ENCODE data around the gene JARID2. TPM values are rescaled to one million over a fixed set of nuclear protein-coding genes. Genes with fewer than 3 reads are reported as not detected.

Gene JARID2
- total RNA-seq, 1 experiment from 2014 or later, result 6.0 TPM

DNA sequence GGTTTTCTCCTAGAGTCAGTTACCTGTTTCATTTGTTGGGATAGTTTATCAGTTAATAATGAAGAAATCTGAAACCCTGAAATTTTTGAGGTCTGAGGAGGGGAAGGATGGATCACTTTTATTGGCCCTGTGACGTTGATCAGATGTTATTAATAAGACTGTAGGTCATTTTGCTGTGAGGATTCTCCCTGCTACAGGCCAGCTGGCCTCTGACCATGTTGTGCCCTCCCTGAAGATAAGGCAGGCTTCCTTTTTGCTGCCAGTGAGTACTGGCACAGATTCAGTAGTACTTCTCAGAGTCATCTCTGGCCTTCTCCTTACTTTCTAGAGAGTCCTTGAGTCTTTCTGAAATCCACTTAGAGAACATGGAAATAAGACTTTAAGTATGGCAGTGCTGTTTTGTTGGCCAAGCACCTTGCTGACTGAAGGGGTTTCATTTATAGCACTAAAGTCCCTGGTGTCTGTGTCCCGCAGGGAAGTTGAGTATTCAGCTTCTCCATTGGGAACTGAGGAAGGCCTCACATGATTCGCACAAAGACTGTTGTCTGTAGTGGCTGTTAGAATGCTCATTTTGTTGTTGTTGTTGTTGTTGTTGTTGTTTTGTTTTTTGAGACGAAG is 214.3 kb downstream of the JARID2 start:
- in situ Hi-C loops (cut with HindIII; ENCODE audit: low pct_unique_long_range_greater_than_20kb, low sequenced_read_pairs), result no loop called here
- H3K36me3 ChIP-seq (ENCODE audit: control insufficient read depth, insufficient read depth, low read length), result no peaks in the 10 kb centered on the region
- no peaks in the 10 kb centered on the region for H3K9me3 ChIP-seq (ENCODE audit: control insufficient read depth, insufficient read depth, low read depth, low read length)
- POLR2A ChIA-PET, result no interaction called here
- intact Hi-C loops (cut with micrococcal nuclease; ENCODE audit: unreplicated experiment), result no loop called here
- TF ChIP-seq, protein P1, sequence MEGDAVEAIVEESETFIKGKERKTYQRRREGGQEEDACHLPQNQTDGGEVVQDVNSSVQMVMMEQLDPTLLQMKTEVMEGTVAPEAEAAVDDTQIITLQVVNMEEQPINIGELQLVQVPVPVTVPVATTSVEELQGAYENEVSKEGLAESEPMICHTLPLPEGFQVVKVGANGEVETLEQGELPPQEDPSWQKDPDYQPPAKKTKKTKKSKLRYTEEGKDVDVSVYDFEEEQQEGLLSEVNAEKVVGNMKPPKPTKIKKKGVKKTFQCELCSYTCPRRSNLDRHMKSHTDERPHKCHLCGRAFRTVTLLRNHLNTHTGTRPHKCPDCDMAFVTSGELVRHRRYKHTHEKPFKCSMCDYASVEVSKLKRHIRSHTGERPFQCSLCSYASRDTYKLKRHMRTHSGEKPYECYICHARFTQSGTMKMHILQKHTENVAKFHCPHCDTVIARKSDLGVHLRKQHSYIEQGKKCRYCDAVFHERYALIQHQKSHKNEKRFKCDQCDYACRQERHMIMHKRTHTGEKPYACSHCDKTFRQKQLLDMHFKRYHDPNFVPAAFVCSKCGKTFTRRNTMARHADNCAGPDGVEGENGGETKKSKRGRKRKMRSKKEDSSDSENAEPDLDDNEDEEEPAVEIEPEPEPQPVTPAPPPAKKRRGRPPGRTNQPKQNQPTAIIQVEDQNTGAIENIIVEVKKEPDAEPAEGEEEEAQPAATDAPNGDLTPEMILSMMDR (IDR thresholded peaks at IDR 0.05), result no peak
- TF ChIP-seq SIN3A (IDR thresholded peaks at IDR 0.05; ENCODE audit: borderline replicate concordance, insufficient read depth, low read depth, low read length) (no peak), TCF7L2 (IDR thresholded peaks at IDR 0.05; ENCODE audit: low read depth, low read length) (no peak), POLR2AphosphoS5 (IDR thresholded peaks at IDR 0.05; ENCODE audit: low read depth, low read length) (no peak)
- TF ChIP-seq, protein P2, sequence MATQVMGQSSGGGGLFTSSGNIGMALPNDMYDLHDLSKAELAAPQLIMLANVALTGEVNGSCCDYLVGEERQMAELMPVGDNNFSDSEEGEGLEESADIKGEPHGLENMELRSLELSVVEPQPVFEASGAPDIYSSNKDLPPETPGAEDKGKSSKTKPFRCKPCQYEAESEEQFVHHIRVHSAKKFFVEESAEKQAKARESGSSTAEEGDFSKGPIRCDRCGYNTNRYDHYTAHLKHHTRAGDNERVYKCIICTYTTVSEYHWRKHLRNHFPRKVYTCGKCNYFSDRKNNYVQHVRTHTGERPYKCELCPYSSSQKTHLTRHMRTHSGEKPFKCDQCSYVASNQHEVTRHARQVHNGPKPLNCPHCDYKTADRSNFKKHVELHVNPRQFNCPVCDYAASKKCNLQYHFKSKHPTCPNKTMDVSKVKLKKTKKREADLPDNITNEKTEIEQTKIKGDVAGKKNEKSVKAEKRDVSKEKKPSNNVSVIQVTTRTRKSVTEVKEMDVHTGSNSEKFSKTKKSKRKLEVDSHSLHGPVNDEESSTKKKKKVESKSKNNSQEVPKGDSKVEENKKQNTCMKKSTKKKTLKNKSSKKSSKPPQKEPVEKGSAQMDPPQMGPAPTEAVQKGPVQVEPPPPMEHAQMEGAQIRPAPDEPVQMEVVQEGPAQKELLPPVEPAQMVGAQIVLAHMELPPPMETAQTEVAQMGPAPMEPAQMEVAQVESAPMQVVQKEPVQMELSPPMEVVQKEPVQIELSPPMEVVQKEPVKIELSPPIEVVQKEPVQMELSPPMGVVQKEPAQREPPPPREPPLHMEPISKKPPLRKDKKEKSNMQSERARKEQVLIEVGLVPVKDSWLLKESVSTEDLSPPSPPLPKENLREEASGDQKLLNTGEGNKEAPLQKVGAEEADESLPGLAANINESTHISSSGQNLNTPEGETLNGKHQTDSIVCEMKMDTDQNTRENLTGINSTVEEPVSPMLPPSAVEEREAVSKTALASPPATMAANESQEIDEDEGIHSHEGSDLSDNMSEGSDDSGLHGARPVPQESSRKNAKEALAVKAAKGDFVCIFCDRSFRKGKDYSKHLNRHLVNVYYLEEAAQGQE (IDR thresholded peaks at IDR 0.05; ENCODE audit: insufficient read depth in 1 of 2, low read depth in 2 of 2, low read length in 1 of 2), result no peak
- no peaks in the 10 kb centered on the region for H3K27me3 ChIP-seq (ENCODE audit: control insufficient read depth, insufficient read depth, low read length)
- CTCF ChIA-PET, result no interaction called here
- ATAC-seq, result no peak
- no peak overlapping the region for H3K4me3 ChIP-seq (ENCODE audit: low read depth in 2 of 2, low read length in 2 of 2)
- no peak overlapping the region for H3K27ac ChIP-seq (ENCODE audit: low read length)
- H3K4me1 ChIP-seq (ENCODE audit: control insufficient read depth, insufficient read depth, low read length), result no peaks in the 10 kb centered on the region
- DNase-seq (ENCODE audit: low read depth, low spot score), result no peak
- BruUV-seq (replicated peaks), result no TSS peak

DNA sequence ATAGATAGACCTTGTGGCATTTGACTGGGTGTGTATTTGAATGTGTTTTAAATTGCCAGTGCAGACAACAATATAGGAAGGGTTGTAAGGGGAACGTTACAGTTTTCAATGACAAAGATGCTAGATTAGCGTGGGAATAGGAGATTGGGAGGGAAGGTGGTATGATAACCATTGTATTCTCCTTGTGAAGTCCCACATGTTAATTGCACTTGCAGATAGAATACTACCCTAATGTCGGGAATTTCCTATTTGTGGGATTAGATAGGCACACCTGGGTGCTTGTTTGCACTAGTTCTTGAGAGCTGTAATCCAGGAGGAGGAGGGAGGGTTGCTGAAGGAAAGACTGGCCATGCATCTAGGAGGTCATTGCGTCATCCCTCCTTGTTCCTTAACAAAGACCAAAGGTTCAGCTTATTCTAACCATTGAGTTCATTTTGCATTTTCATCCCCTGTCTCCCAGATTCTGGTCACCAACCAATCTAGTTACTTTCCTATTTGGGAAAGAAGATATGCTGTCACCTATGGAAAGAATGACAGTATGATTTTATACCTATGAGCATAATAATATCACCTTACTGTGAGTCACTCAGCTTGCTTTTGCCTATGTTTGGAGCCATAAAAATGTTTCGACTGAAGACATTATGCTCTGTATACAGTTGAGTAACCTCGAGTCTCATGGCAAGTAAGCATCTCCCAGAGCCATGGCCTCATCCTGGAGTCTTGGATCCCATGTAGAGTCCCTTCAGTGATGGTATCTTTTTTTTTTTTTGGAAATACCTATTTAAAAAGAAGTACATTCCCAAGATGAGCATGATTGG is 215.5 kb downstream of the JARID2 start:
- TF ChIP-seq, protein P2 (IDR thresholded peaks at IDR 0.05; ENCODE audit: insufficient read depth in 1 of 2, low read depth in 2 of 2, low read length in 1 of 2), result no peak
- TF ChIP-seq SIN3A (IDR thresholded peaks at IDR 0.05; ENCODE audit: borderline replicate concordance, insufficient read depth, low read depth, low read length) (no peak), POLR2AphosphoS5 (IDR thresholded peaks at IDR 0.05; ENCODE audit: low read depth, low read length) (no peak), TCF7L2 (IDR thresholded peaks at IDR 0.05; ENCODE audit: low read depth, low read length) (no peak)
- TF ChIP-seq, protein P1 (IDR thresholded peaks at IDR 0.05), result no peak
- Histone ChIP-seq H3K4me3 (ENCODE audit: low read depth in 2 of 2, low read length in 2 of 2) (no peak overlapping the region), H3K4me1 (ENCODE audit: control insufficient read depth, insufficient read depth, low read length) (no peaks in the 10 kb centered on the region), H3K36me3 (ENCODE audit: control insufficient read depth, insufficient read depth, low read length) (no peaks in the 10 kb centered on the region), H3K9me3 (ENCODE audit: control insufficient read depth, insufficient read depth, low read depth, low read length) (no peaks in the 10 kb centered on the region), H3K27me3 (ENCODE audit: control insufficient read depth, insufficient read depth, low read length) (no peaks in the 10 kb centered on the region), H3K27ac (ENCODE audit: low read length) (no peak overlapping the region)
- ChIA-PET POLR2A (no interaction called here), CTCF (no interaction called here)
- DNase-seq (ENCODE audit: low read depth, low spot score) (no peak), ATAC-seq (no peak)
- in situ Hi-C loops (cut with HindIII; ENCODE audit: low pct_unique_long_range_greater_than_20kb, low sequenced_read_pairs), result no loop called here
- intact Hi-C loops (cut with micrococcal nuclease; ENCODE audit: unreplicated experiment), result no loop called here
- BruUV-seq (replicated peaks), result no TSS peak
